ENCODE measurements around the gene BORCS5.

The BORCS5 gene

GRCh38 chr12:12428961-12429657 lies 72.2 kb downstream of the BORCS5 start:
- DNase-seq (ENCODE audit: low read depth in 2 of 3, low spot score in 2 of 3) = no peak

GRCh38 chr12:12432364-12432763 lies 75.5 kb downstream of the BORCS5 start:
- no peak for DNase-seq (ENCODE audit: low read depth in 2 of 3, low spot score in 2 of 3)

- DNase-seq (ENCODE audit: low read depth in 2 of 3, low spot score in 2 of 3) = no peak
These were observed 76.4 kb downstream of the BORCS5 start for GRCh38 chr12:12433203-12433731.

- DNase-seq (ENCODE audit: low read depth in 2 of 3, low spot score in 2 of 3) = no peak
These were observed 80.0 kb downstream of the BORCS5 start for GRCh38 chr12:12436831-12437345.

GRCh38 chr12:12439636-12440035 lies 82.8 kb downstream of the BORCS5 start:
- DNase-seq (ENCODE audit: low read depth in 2 of 3, low spot score in 2 of 3) = peak in 2 of 3 experiments; percentile 43 to 54

- DNase-seq (ENCODE audit: low read depth in 2 of 3, low spot score in 2 of 3) = no peak
These were observed 84.0 kb downstream of the BORCS5 start for GRCh38 chr12:12440784-12441428.

- DNase-seq (ENCODE audit: low read depth in 2 of 3, low spot score in 2 of 3) = no peak
These were observed 84.5 kb downstream of the BORCS5 start for GRCh38 chr12:12441429-12441807.

- DNase-seq (ENCODE audit: low read depth in 2 of 3, low spot score in 2 of 3) = peak in 1 of 3 experiments; percentile 36
These were observed 85.1 kb downstream of the BORCS5 start for GRCh38 chr12:12441843-12442461.

- DNase-seq (ENCODE audit: low read depth in 2 of 3, low spot score in 2 of 3) = no peak
These were observed 85.7 kb downstream of the BORCS5 start for GRCh38 chr12:12442548-12443071.

GRCh38 chr12:12443431-12443878 lies 86.6 kb downstream of the BORCS5 start:
- DNase-seq (ENCODE audit: low read depth in 2 of 3, low spot score in 2 of 3) = no peak

GRCh38 chr12:12445165-12445881 lies 88.4 kb downstream of the BORCS5 start:
- DNase-seq (ENCODE audit: low read depth in 2 of 3, low spot score in 2 of 3) = no peak

- DNase-seq (ENCODE audit: low read depth in 2 of 3, low spot score in 2 of 3) = no peak
These were observed 89.0 kb downstream of the BORCS5 start for GRCh38 chr12:12445882-12446181.

- no peak for DNase-seq (ENCODE audit: low read depth in 2 of 3, low spot score in 2 of 3)
These were observed 89.9 kb downstream of the BORCS5 start for GRCh38 chr12:12446786-12447185.

- no peak for DNase-seq (ENCODE audit: low read depth in 2 of 3, low spot score in 2 of 3)
These were observed 90.4 kb downstream of the BORCS5 start for GRCh38 chr12:12447236-12447635.

GRCh38 chr12:12447837-12448236 lies 91.0 kb downstream of the BORCS5 start:
- no peak for DNase-seq (ENCODE audit: low read depth in 2 of 3, low spot score in 2 of 3)

- DNase-seq (ENCODE audit: low read depth in 2 of 3, low spot score in 2 of 3) = no peak
These were observed 92.7 kb downstream of the BORCS5 start for GRCh38 chr12:12449533-12450025.

- DNase-seq (ENCODE audit: low read depth in 2 of 3, low spot score in 2 of 3) = no peak
These were observed 93.2 kb downstream of the BORCS5 start for GRCh38 chr12:12450043-12450471.

- no peak for DNase-seq (ENCODE audit: low read depth in 2 of 3, low spot score in 2 of 3)
These were observed 94.2 kb downstream of the BORCS5 start for GRCh38 chr12:12451098-12451497.

- DNase-seq (ENCODE audit: low read depth in 2 of 3, low spot score in 2 of 3) = no peak
These were observed 95.5 kb downstream of the BORCS5 start for GRCh38 chr12:12452326-12452902.

- no peak for DNase-seq (ENCODE audit: low read depth in 2 of 3, low spot score in 2 of 3)
These were observed 96.8 kb downstream of the BORCS5 start for GRCh38 chr12:12453635-12454034.

GRCh38 chr12:12454315-12454714 lies 97.4 kb downstream of the BORCS5 start:
- DNase-seq (ENCODE audit: low read depth in 2 of 3, low spot score in 2 of 3) = no peak
